DND-41 (cell line): ENCODE measurements around the gene IFNL2.

ENCODE experiments used
- ATAC-seq: fragments of 200-7000 bp; cut with Tn5 transposase; 3 replicates; pipeline ENCODE4 v1.9.1; 2021; ENCODE audit warnings: low read depth; ENCODE audit not compliant: insufficient read depth
- DNase-seq: peaks from one replicate; pipeline ENCODE4 v3.0.0-alpha.2; 2020
- H2AFZ ChIP-seq: 2 replicates; pipeline ENCODE4 v1.6.0; 2012; ENCODE audit warnings: low read depth, low read length
- H3K27ac ChIP-seq: 2 replicates; pipeline ENCODE4 v1.5.1; 2012; ENCODE audit warnings: low read length, inconsistent platforms
- H3K27me3 ChIP-seq: fragments of 200-600 bp; sonication (generic); 2 replicates; pipeline ENCODE4 v1.6.0; 2012; ENCODE audit warnings: low read length, mild to moderate bottlenecking, inconsistent platforms; ENCODE audit not compliant: insufficient read depth, poor library complexity
- H3K36me3 ChIP-seq: 2 replicates; pipeline ENCODE4 v1.5.1; 2012; ENCODE audit warnings: low read length, inconsistent platforms; ENCODE audit not compliant: insufficient read depth
- H3K4me1 ChIP-seq: 2 replicates; pipeline ENCODE4 v1.5.1; 2012; ENCODE audit warnings: mild to moderate bottlenecking, low read length; ENCODE audit not compliant: insufficient read depth
- H3K4me2 ChIP-seq: 2 replicates; pipeline ENCODE4 v1.6.0; 2012; ENCODE audit warnings: mild to moderate bottlenecking, moderate library complexity, low read length, inconsistent platforms; ENCODE audit not compliant: insufficient read depth
- H3K4me3 ChIP-seq, 2 experiments: fragments of 200-600 bp in 1 of 2; shearing (Covaris generic) in 1 of 2; 2 replicates each; pipeline ENCODE4 v1.5.1; 2012 to 2016; ENCODE audit warnings: inconsistent platforms in 2 of 2, low read length in 2 of 2, mild to moderate bottlenecking in 2 of 2, low read depth in 1 of 2, moderate library complexity in 1 of 2
- H3K79me2 ChIP-seq: 2 replicates; pipeline ENCODE4 v1.6.0; 2012; ENCODE audit warnings: low read length, inconsistent platforms; ENCODE audit not compliant: insufficient read depth
- H3K9ac ChIP-seq: 2 replicates; pipeline ENCODE4 v1.6.0; 2012; ENCODE audit warnings: low read depth, mild to moderate bottlenecking, inconsistent platforms, low read length, moderate library complexity
- H3K9me3 ChIP-seq: 2 replicates; pipeline ENCODE4 v1.5.1; 2012; ENCODE audit warnings: low read length, moderate library complexity, mild to moderate bottlenecking, inconsistent platforms; ENCODE audit not compliant: insufficient read depth, severe bottlenecking
- H4K20me1 ChIP-seq: 2 replicates; pipeline ENCODE4 v1.6.0; 2012; ENCODE audit warnings: low read length; ENCODE audit not compliant: insufficient read depth
- CTCF ChIP-seq: IDR thresholded peaks from 2 replicates; pipeline ENCODE4 v1.5.1; 2012; ENCODE audit warnings: borderline replicate concordance, low read length, moderate library complexity, mild to moderate bottlenecking; ENCODE audit not compliant: poor library complexity, severe bottlenecking; ENCODE audit errors: extremely low read depth
- EZH2 ChIP-seq: IDR thresholded peaks from 3 replicates; pipeline ENCODE4 v1.6.1; 2012; ENCODE audit warnings: borderline replicate concordance, low read depth, mild to moderate bottlenecking, moderate library complexity, low read length, inconsistent platforms; ENCODE audit not compliant: severe bottlenecking

Gene IFNL2

DNA sequence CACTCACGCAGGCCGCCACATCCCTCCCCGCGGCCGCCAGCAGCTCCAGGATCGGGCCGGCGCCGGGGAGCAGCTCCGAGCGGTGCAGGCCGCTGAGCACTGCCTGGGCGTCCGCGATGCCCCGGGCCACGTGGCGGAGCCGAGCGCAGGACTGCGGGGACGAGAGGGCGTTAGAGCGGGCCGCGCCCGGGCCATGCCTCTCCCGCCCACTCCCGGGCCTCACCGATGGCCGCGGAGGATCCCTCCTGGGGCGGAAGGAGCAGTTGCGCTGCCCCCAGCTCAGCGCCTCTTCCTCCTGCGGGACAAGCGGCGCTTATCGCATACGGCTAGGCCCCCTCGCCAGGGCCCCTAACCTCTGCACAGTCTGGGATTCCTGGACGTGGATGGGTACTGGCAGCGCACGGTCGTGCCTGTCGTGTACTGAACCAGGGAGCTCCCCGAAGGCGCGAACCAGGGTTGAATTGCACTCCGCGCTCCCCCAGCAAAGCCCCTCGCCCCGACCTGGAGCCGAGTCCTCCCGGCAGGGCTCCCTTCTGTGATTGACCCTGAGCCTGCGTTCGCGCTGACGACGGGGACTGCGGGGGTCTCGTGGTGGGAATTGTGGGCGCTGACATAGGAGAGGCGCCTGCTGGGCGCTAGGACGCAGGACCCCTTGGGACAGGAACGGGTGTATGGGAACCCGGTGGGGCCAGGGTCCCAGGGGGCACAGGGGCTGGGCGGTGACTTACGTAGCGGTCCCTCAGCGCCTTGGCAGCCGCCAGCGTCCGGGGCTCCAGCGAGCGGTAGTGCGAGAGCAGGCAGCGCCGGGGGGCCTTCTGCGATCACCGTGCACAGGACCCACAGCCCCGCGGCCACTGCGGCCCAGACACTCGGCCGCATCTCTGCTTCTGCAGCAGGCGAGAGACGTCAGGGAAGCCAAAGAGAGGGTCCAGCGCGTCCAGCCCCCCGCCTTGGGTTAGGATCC lies 20.2 kb upstream of the IFNL2 start:
- Histone ChIP-seq H3K27me3 (peaks cover 12% of the 10 kb centered on the region), H3K4me3 (no peak overlapping the region), H3K9ac (no peak overlapping the region), H3K4me1 (no peaks in the 10 kb centered on the region), H3K27ac (no peak overlapping the region), H3K9me3 (no peaks in the 10 kb centered on the region), H4K20me1 (no peaks in the 10 kb centered on the region), H2AFZ (no peak overlapping the region), H3K4me2 (no peak overlapping the region), H3K36me3 (no peaks in the 10 kb centered on the region), H3K79me2 (no peaks in the 10 kb centered on the region)
- no peak for DNase-seq
- TF ChIP-seq CTCF = no peak
- TF ChIP-seq EZH2 = no peak
- ATAC-seq = no peak

DNA sequence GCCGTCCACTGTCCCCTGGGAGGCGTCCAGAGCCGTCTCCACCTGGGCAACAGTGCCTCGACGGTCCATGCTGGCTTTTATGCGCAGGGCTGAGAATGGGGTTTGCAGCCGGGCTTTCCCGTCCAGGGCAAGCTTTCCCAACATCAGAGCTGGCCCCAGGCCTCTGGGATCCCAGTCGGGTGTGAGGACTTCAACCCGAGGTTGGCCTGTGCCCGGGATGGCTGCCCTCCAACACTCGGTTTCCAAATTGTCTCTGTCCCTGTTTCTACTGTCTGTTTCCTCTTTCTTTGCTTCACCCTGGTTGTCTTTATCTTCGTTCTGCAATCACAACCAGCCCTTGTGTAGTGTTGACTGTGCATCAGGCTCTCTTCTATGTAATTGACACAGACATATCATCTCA lies 19.4 kb upstream of the IFNL2 start, which contains the start of gene IFNL4:
Gene IFNL4 (minus strand): TSS at position 51 of the 400 bp plus-strand sequence.
- H3K9me3 ChIP-seq = no peaks in the 10 kb centered on the region
- TF ChIP-seq CTCF = no peak
- no peak for TF ChIP-seq EZH2
- H3K36me3 ChIP-seq = no peaks in the 10 kb centered on the region
- ATAC-seq (no peak), DNase-seq (no peak)
- no peak within 1 kb of the TSS for H2AFZ ChIP-seq
- peaks cover 18% of the 10 kb centered on the region for H3K27me3 ChIP-seq
- H3K9ac ChIP-seq = no peak within 1 kb of the TSS
- H3K4me2 ChIP-seq = no peak within 1 kb of the TSS
- H3K79me2 ChIP-seq = no peaks in the 10 kb centered on the region
- no peak within 1 kb of the TSS for H3K4me3 ChIP-seq
- no peaks in the 10 kb centered on the region for H4K20me1 ChIP-seq
- no peak within 1 kb of the TSS for H3K27ac ChIP-seq
- H3K4me1 ChIP-seq = no peaks in the 10 kb centered on the region

- no peak overlapping the region for H2AFZ ChIP-seq
- no peak overlapping the region for H3K9ac ChIP-seq
- H3K4me2 ChIP-seq = no peak overlapping the region
- DNase-seq (no peak), ATAC-seq (no peak)
- no peak overlapping the region for H3K27ac ChIP-seq
- H3K4me1 ChIP-seq = no peaks in the 10 kb centered on the region
- 0 out of 2 replicates have a peak, but pooled peaks cover 3% of the 10 kb centered on the region for H4K20me1 ChIP-seq
- H3K9me3 ChIP-seq = no peaks in the 10 kb centered on the region
- no peak overlapping the region for H3K4me3 ChIP-seq
- no peak for TF ChIP-seq EZH2
- no peak for TF ChIP-seq CTCF
- H3K79me2 ChIP-seq = no peaks in the 10 kb centered on the region
- H3K36me3 ChIP-seq = no peaks in the 10 kb centered on the region
- peaks cover 18% of the 10 kb centered on the region for H3K27me3 ChIP-seq
These were observed 17.1 kb upstream of the IFNL2 start for GRCh38 chr19:39251081-39251480.
